HCT116 (cell line): ENCODE results near the gene MISP. TPM values are rescaled to one million over a fixed set of nuclear protein-coding genes. Genes with fewer than 3 reads are reported as not detected.
A peak's percentile ranks its signal among the peaks of the same experiment; 100 is the strongest.

Experiments
- ATAC-seq: fragments of 200-7000 bp; cut with Tn5 transposase; 2 replicates; pipeline ENCODE4 v1.9.1; 2020; ENCODE audit warnings: mild to moderate bottlenecking, moderate library complexity
- BruUV-seq: library from RNA; stranded (reverse); fragments of 400-500 nt; replicated peaks from 2 replicates; lab custom pipeline; 2021; lab: Mats Ljungman, UMichigan
- CTCF ChIA-PET: fragments of 300-600 bp; sonication (Branson Sonifier 250); formaldehyde crosslinking; loops from one replicate; lab custom pipeline; 2021; ENCODE audit warnings: antibody characterized with exemption; lab: Charles Lee
- POLR2A ChIA-PET: fragments of 300-600, 350-600 bp; sonication (Branson Sonifier 250); formaldehyde crosslinking; loops from one replicate; lab custom pipeline; 2021; ENCODE audit warnings: antibody characterized with exemption; lab: Charles Lee
- RAD21 ChIA-PET, 2 experiments: fragments of 300-600 bp; sonication (Branson Sonifier 250); formaldehyde crosslinking; loops; one replicate each; lab custom pipeline; 2023; ENCODE audit warnings: low total read pairs in 2 of 2; ENCODE audit not compliant: uncharacterized antibody in 2 of 2, unreplicated experiment in 2 of 2, low non-redundant PET in 1 of 2; lab: Charles Lee
- DNase-seq: peaks from one replicate; pipeline ENCODE4 v3.0.0-alpha.2; 2010; ENCODE audit warnings: low read depth, low spot score
- H2AFZ ChIP-seq: fragments of 200-600 bp; shearing (Covaris generic), sonication (generic); 2 replicates; pipeline ENCODE4 v1.6.1; 2017; ENCODE audit warnings: low read depth, mixed run types, mixed read lengths, antibody characterized with exemption, low read length; ENCODE audit not compliant: poor library complexity, severe bottlenecking
- H3K27ac ChIP-seq: 2 replicates; pipeline ENCODE4 v1.5.1; 2012; ENCODE audit warnings: low read depth, low read length
- H3K27me3 ChIP-seq: fragments of 200-600 bp; sonication (generic); 2 replicates; pipeline ENCODE4 v1.6.1; 2016; ENCODE audit warnings: mixed run types, low read length, mixed read lengths; ENCODE audit not compliant: insufficient read depth
- H3K36me3 ChIP-seq, 2 experiments: fragments of 200-500 bp in 1 of 2; fragments of 200-600 bp in 1 of 2; sonication (Bioruptor generic) in 1 of 2; sonication (generic) in 1 of 2; 2 replicates each; pipeline versions ENCODE4 v1.5.1 to v1.6.1; 2014 to 2016; ENCODE audit warnings: low read length in 2 of 2, inconsistent platforms in 1 of 2, mixed read lengths in 1 of 2, mixed run types in 1 of 2; ENCODE audit not compliant: insufficient read depth in 2 of 2, control insufficient read depth in 1 of 2
- H3K4me1 ChIP-seq, 2 experiments: fragments of 200-600 bp in 1 of 2; sonication (generic) in 1 of 2; 2 replicates each; pipeline versions ENCODE4 v1.5.1 to v1.6.1; 2012 to 2017; ENCODE audit warnings: low read length in 2 of 2, inconsistent platforms in 1 of 2, mild to moderate bottlenecking in 1 of 2, mixed read lengths in 1 of 2, mixed run types in 1 of 2, moderate library complexity in 1 of 2; ENCODE audit not compliant: insufficient read depth in 2 of 2, control insufficient read depth in 1 of 2
- H3K4me2 ChIP-seq: fragments of 200-600 bp; sonication (generic); 2 replicates; pipeline ENCODE4 v1.6.1; 2017; ENCODE audit warnings: mixed run types, low read length, mixed read lengths
- H3K4me3 ChIP-seq, 2 experiments: fragments of 200-600 bp in 1 of 2; sonication (generic) in 1 of 2; replicated peaks in 1 of 2; 2 replicates each; pipeline ENCODE4 v1.5.1; 2011 to 2016; ENCODE audit warnings: low read length in 2 of 2, control low read depth in 1 of 2, low read depth in 1 of 2, mild to moderate bottlenecking in 1 of 2, mixed read lengths in 1 of 2, mixed run types in 1 of 2
- H3K79me2 ChIP-seq: fragments of 200-600 bp; sonication (generic); 2 replicates; pipeline ENCODE4 v1.6.1; 2017; ENCODE audit warnings: mild to moderate bottlenecking, mixed run types, low read length, moderate library complexity, mixed read lengths; ENCODE audit not compliant: insufficient read depth
- H3K9ac ChIP-seq: fragments of 200-600 bp; sonication (generic); 2 replicates; pipeline ENCODE4 v1.6.1; 2016; ENCODE audit warnings: low read length, mixed read lengths
- H3K9me2 ChIP-seq: fragments of 200-600 bp; sonication (generic), shearing (Covaris generic); 2 replicates; pipeline ENCODE4 v1.6.1; 2017; ENCODE audit warnings: mixed run types, mild to moderate bottlenecking, moderate library complexity; ENCODE audit not compliant: insufficient read depth
- H3K9me3 ChIP-seq, 2 experiments: fragments of 200-500 bp in 1 of 2; fragments of 200-600 bp in 1 of 2; sonication (Bioruptor generic) in 1 of 2; sonication (generic) in 1 of 2; 2 replicates each; pipeline ENCODE4 v1.6.1; 2014 to 2017; ENCODE audit warnings: low read length in 2 of 2, mixed read lengths in 2 of 2, inconsistent platforms in 1 of 2, low read depth in 1 of 2, mild to moderate bottlenecking in 1 of 2, mixed run types in 1 of 2, moderate library complexity in 1 of 2; ENCODE audit not compliant: control insufficient read depth in 1 of 2, insufficient read depth in 1 of 2
- H4K20me1 ChIP-seq: fragments of 200-600 bp; sonication (generic), shearing (Covaris generic); 2 replicates; pipeline ENCODE4 v1.6.1; 2017; ENCODE audit warnings: mixed run types, mild to moderate bottlenecking, moderate library complexity; ENCODE audit not compliant: insufficient read depth
- EGR1 ChIP-seq: IDR thresholded peaks from 2 replicates; pipeline ENCODE4 v1.6.1; 2012; ENCODE audit warnings: low read depth
- FOSL1 ChIP-seq: IDR thresholded peaks from 2 replicates; pipeline ENCODE4 v1.6.1; 2012; ENCODE audit warnings: low read depth
- JUND ChIP-seq: IDR thresholded peaks from 2 replicates; pipeline ENCODE4 v1.6.1; 2012
- POLR2A ChIP-seq: IDR thresholded peaks from 2 replicates; pipeline ENCODE4 v1.7.0; 2011; ENCODE audit warnings: borderline replicate concordance; ENCODE audit not compliant: insufficient read depth, insufficient read length; ENCODE audit errors: extremely low read depth
- POLR2AphosphoS5 ChIP-seq: IDR thresholded peaks from 2 replicates; pipeline ENCODE4 v1.6.1; 2011; ENCODE audit warnings: mild to moderate bottlenecking, low read depth, low read length, moderate library complexity
- RAD21 ChIP-seq: IDR thresholded peaks from 2 replicates; pipeline ENCODE4 v1.6.1; 2012; ENCODE audit warnings: low read depth, mild to moderate bottlenecking
- SIN3A ChIP-seq: IDR thresholded peaks from 2 replicates; pipeline ENCODE4 v1.6.1; 2012; ENCODE audit warnings: low read depth
- SP1 ChIP-seq: IDR thresholded peaks from 2 replicates; pipeline ENCODE4 v1.6.1; 2012; ENCODE audit warnings: low read depth
- SRF ChIP-seq: IDR thresholded peaks from 2 replicates; pipeline ENCODE4 v1.6.1; 2012; ENCODE audit warnings: low read depth
- TCF7L2 ChIP-seq: IDR thresholded peaks from 2 replicates; pipeline ENCODE4 v1.7.0; 2011; ENCODE audit warnings: borderline replicate concordance, inconsistent platforms; ENCODE audit not compliant: insufficient read depth, insufficient read length; ENCODE audit errors: extremely low read depth
- intact Hi-C: fragments of 100-400 bp; cut with micrococcal nuclease; formaldehyde crosslinking; loops from 2 replicates; pipeline ENCODE4 v1.10.0; 2022
- total RNA-seq: library from RNA; stranded (reverse); gene quantifications from one replicate; pipeline ENCODE4 v1.2.1, GENCODE V29; 2021; ENCODE audit not compliant: unreplicated experiment
- TF ChIP-seq, protein P1 (sequence below): IDR thresholded peaks from 2 replicates; pipeline ENCODE4 v1.6.1; 2012
- TF ChIP-seq, protein P2 (sequence below): IDR thresholded peaks from 2 replicates; pipeline ENCODE4 v1.6.1; 2012; ENCODE audit warnings: low read depth
- TF ChIP-seq, protein P3 (sequence below), 3 experiments: fragments of 200-600 bp in 1 of 3; sonication (generic) in 1 of 3; IDR thresholded peaks in 2 of 3; conservative IDR thresholded peaks in 1 of 3; 2 replicates each; pipeline ENCODE4 v1.5.1; 2012 to 2017; ENCODE audit warnings: low read depth in 2 of 3, low read length in 2 of 3, antibody characterized with exemption in 1 of 3, borderline replicate concordance in 1 of 3, control low read depth in 1 of 3, mild to moderate bottlenecking in 1 of 3, mixed read lengths in 1 of 3, mixed run types in 1 of 3, moderate library complexity in 1 of 3; ENCODE audit not compliant: insufficient read depth in 1 of 3

MISP gene
- total RNA-seq, 1 experiment from 2014 or later: 38.2 TPM

DNA sequence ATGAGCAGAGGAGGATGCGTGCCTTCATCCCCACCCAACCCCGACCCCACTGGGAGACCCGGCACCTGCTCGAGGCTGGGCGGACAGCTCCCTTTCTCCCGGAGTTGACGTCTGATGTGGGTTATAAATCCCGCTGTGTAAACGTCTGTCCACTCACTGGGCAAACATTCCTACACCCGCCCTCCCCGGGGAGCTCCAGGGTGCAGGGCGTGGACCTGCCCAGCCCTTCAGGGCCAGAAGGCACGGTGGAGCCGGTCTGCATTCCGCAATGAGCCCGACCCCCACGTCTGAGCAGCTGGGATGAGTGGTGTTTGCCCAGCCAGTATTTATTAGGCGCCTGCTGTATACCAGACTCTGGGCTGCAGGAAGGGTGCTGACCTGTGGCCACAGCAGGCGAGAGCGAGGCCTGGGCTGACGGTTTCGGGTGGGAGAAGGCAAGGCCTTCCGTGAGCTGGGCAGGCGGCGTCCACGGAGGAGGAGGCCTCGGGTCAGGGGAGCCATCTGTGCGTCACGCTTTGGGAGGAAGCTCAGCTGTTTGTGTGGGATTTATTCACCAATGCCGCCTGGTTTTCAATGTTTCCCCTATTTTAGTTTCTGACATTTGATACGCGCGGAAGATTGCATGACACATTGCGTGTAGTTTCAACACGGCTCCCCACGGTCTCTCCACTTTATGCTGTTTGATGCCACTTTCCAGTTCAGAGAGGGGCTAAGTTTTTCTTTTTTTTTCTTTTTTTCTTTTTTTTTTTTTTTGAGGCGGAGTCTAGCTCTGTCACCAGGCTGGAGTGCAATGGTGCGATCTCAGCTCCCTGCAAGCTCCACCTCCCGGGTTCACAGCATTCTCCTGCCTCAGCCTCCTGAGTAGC is 2.0 kb downstream of the MISP start:
- peak overlapping the region; percentile 98 for H3K4me2 ChIP-seq
- POLR2A ChIA-PET: interaction anchor here (0.6 to 1.8 kb wide), 10 partner anchors 21 to 692 kb away, joined by 3 to 5 read pairs (median 4); partner anchors contain the start of gene PTBP1
- H3K27me3 ChIP-seq: no peaks in the 10 kb centered on the region
- peaks cover 33 to 45% of the 10 kb centered on the region in 2 experiments for H3K4me1 ChIP-seq
- H3K27ac ChIP-seq: peak overlapping the region; percentile 83
- peaks cover 0 to 19% of the 10 kb centered on the region in 2 experiments; a peak in 2 of 4 replicates for H3K36me3 ChIP-seq
- DNase-seq: peak; percentile 89
- CTCF ChIA-PET: interaction anchor here (0.5 to 2.4 kb wide), 10 partner anchors 17 to 1640 kb away, joined by 3 to 7 read pairs (median 4); partner anchors contain the start of gene RNF126
- RAD21 ChIA-PET: interaction anchor here (0.5 to 0.7 kb wide), 4 partner anchors 10 to 119 kb away, joined by 3 to 4 read pairs (median 4); no protein-coding TSS in a partner anchor
- peak; percentile 70 for ATAC-seq
- H3K9me3 ChIP-seq: no peaks in the 10 kb centered on the region; a peak in 1 of 4 replicates
- H4K20me1 ChIP-seq: no peaks in the 10 kb centered on the region
- H3K9me2 ChIP-seq: no peaks in the 10 kb centered on the region
- peak overlapping the region; percentile 86 for H3K9ac ChIP-seq
- H3K79me2 ChIP-seq: peaks cover 43% of the 10 kb centered on the region
- peak; percentile 88 for TF ChIP-seq SIN3A
- peak; percentile 30; the same call in 1 of the 2 replicates for TF ChIP-seq POLR2AphosphoS5
- TF ChIP-seq, protein P1, sequence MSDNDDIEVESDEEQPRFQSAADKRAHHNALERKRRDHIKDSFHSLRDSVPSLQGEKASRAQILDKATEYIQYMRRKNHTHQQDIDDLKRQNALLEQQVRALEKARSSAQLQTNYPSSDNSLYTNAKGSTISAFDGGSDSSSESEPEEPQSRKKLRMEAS: peak; percentile 79
- no peak for TF ChIP-seq SRF
- no peak for TF ChIP-seq POLR2A
- peak; percentile 62; the same call in 1 of the 2 replicates for TF ChIP-seq JUND
- no peak for TF ChIP-seq EGR1
- TF ChIP-seq SP1: peak; percentile 71
- TF ChIP-seq RAD21: no peak
- TF ChIP-seq, protein P2, sequence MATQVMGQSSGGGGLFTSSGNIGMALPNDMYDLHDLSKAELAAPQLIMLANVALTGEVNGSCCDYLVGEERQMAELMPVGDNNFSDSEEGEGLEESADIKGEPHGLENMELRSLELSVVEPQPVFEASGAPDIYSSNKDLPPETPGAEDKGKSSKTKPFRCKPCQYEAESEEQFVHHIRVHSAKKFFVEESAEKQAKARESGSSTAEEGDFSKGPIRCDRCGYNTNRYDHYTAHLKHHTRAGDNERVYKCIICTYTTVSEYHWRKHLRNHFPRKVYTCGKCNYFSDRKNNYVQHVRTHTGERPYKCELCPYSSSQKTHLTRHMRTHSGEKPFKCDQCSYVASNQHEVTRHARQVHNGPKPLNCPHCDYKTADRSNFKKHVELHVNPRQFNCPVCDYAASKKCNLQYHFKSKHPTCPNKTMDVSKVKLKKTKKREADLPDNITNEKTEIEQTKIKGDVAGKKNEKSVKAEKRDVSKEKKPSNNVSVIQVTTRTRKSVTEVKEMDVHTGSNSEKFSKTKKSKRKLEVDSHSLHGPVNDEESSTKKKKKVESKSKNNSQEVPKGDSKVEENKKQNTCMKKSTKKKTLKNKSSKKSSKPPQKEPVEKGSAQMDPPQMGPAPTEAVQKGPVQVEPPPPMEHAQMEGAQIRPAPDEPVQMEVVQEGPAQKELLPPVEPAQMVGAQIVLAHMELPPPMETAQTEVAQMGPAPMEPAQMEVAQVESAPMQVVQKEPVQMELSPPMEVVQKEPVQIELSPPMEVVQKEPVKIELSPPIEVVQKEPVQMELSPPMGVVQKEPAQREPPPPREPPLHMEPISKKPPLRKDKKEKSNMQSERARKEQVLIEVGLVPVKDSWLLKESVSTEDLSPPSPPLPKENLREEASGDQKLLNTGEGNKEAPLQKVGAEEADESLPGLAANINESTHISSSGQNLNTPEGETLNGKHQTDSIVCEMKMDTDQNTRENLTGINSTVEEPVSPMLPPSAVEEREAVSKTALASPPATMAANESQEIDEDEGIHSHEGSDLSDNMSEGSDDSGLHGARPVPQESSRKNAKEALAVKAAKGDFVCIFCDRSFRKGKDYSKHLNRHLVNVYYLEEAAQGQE: no peak
- TF ChIP-seq FOSL1: peak; percentile 53; the same call in 1 of the 2 replicates
- TF ChIP-seq, protein P3, sequence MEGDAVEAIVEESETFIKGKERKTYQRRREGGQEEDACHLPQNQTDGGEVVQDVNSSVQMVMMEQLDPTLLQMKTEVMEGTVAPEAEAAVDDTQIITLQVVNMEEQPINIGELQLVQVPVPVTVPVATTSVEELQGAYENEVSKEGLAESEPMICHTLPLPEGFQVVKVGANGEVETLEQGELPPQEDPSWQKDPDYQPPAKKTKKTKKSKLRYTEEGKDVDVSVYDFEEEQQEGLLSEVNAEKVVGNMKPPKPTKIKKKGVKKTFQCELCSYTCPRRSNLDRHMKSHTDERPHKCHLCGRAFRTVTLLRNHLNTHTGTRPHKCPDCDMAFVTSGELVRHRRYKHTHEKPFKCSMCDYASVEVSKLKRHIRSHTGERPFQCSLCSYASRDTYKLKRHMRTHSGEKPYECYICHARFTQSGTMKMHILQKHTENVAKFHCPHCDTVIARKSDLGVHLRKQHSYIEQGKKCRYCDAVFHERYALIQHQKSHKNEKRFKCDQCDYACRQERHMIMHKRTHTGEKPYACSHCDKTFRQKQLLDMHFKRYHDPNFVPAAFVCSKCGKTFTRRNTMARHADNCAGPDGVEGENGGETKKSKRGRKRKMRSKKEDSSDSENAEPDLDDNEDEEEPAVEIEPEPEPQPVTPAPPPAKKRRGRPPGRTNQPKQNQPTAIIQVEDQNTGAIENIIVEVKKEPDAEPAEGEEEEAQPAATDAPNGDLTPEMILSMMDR (IDR thresholded peaks at IDR 0.05 in 2 of 3, conservative IDR thresholded peaks at IDR 0.05 in 1 of 3; ENCODE audit: borderline replicate concordance in 1 of 3, insufficient read depth in 1 of 3, low read depth in 2 of 3, low read length in 2 of 3): no peak
- peak; percentile 74 for TF ChIP-seq TCF7L2
- H3K4me3 ChIP-seq: peak overlapping the region; percentile 39 to 74
- BruUV-seq: TSS peak; percentile 26
- H2AFZ ChIP-seq: no peak overlapping the region
- intact Hi-C loops: no loop called here
